Tibial nerve (tissue), 4 donors: ENCODE measurements around the gene MRPL23. TPM values are rescaled to one million over a fixed set of nuclear protein-coding genes. Genes with fewer than 3 reads are reported as not detected.

Experiments
- DNase-seq, 2 donors: peaks; one replicate each; pipeline ENCODE4 v3.0.0-alpha.2; 2019; ENCODE audit warnings: low spot score in 2 of 2
- H3K27ac ChIP-seq, 4 donors: fragments of 200-600 bp; sonication (generic) in 3 of 4; one replicate each; pipeline ENCODE4 v1.5.1; 2017 to 2019; ENCODE audit warnings: mild to moderate bottlenecking in 1 of 4
- H3K27me3 ChIP-seq, 2 donors: fragments of 200-600 bp; sonication (generic) in 1 of 2; one replicate each; pipeline versions ENCODE4 v1.5.1 to v1.6.0; 2017 to 2019
- H3K36me3 ChIP-seq, 3 donors: fragments of 200-600 bp; sonication (generic); one replicate each; pipeline ENCODE4 v1.5.1; 2018 to 2019
- H3K4me1 ChIP-seq, 4 donors: fragments of 200-600 bp; sonication (generic) in 3 of 4; one replicate each; pipeline ENCODE4 v1.5.1; 2017 to 2019
- H3K4me3 ChIP-seq, 4 donors: fragments of 200-600 bp; sonication (generic) in 3 of 4; one replicate each; pipeline ENCODE4 v1.5.1; 2017 to 2019; ENCODE audit warnings: mild to moderate bottlenecking in 1 of 4, moderate library complexity in 1 of 4
- H3K9me3 ChIP-seq, 4 donors: fragments of 200-600 bp; sonication (generic) in 3 of 4; one replicate each; pipeline ENCODE4 v1.5.1; 2017 to 2019
- CTCF ChIP-seq, 5 experiments: fragments of 200-600 bp in 3 of 5; fragments of 450-650 bp in 2 of 5; sonication (generic) in 3 of 5; IDR thresholded peaks; one replicate each; pipeline ENCODE4 v1.5.1; 2016 to 2019; ENCODE audit warnings: antibody characterized with exemption in 5 of 5, mild to moderate bottlenecking in 3 of 5, moderate library complexity in 2 of 5
- EP300 ChIP-seq, 2 donors: sonication (generic); formaldehyde crosslinking; IDR thresholded peaks; one replicate each; pipeline ENCODE4 v1.6.1; 2017; ENCODE audit warnings: antibody characterized with exemption in 2 of 2, mild to moderate bottlenecking in 1 of 2
- POLR2A ChIP-seq, 2 donors: fragments of 450-650 bp; IDR thresholded peaks; one replicate each; pipeline ENCODE4 v1.6.1; 2017; ENCODE audit warnings: antibody characterized with exemption in 2 of 2, mild to moderate bottlenecking in 2 of 2, moderate library complexity in 2 of 2
- WGBS, 2 donors: methylation state at CpG; one replicate each; pipeline ENCODE4 v1.1.5; 2018; 5-methylcytosine and 5-hydroxymethylcytosine counted together
- total RNA-seq, 4 donors: library from RNA; depleted of rRNA; stranded (reverse); fragments of >200 nt; gene quantifications; one replicate each; pipeline ENCODE4 v1.1.0, GENCODE V29; 2016

The MRPL23 gene
- total RNA-seq, 4 donors from 2014 or later, result 81.9 to 139 (median 136) TPM

DNA sequence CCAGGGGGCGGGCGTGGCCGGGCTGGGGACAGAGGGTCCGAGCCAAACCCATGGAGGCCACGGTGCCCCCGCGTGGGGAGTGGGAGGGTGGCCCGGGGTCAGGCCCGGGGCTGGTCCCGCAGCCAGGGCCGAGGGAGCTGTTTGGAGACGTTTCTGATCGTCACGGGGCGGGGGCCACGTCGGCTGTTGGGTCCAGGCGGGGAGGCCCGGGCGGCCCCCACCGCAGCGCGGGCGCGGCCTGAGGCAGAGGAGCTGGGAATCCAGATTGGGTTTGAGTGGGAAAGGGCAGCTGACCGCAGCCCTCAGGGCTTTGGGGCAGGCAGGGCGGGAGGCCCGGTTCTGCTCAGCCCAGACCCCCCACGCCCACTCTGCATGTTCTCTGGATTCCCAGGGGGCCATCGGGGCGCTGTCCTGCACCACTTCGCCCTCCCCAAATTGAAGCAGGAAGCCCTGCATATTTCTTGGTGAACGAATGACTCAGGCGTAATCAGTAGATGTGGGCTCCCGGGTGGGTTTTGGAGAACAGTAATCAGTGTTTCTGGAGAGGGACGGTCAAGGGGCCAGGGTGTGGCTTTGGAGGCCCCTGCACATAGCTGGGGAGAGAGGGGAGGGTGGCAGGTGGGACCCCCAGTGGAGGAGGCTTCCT lies 583 bp downstream of the MRPL23 start:
- TF ChIP-seq POLR2A (IDR thresholded peaks at IDR 0.05) (no peak), CTCF (IDR thresholded peaks at IDR 0.05) (no peak), EP300 (IDR thresholded peaks at IDR 0.05) (no peak)
- no peak overlapping the region for H3K27ac ChIP-seq
- no peaks in the 10 kb centered on the region for H3K9me3 ChIP-seq
- H3K27me3 ChIP-seq, result no peaks in the 10 kb centered on the region
- WGBS, 2 donors, result no CpG with 5 or more reads among the region's 36 CpGs
- H3K4me3 ChIP-seq, result no peak overlapping the region
- H3K4me1 ChIP-seq, result peaks cover 0 to 13% (median 1%) of the 10 kb centered on the region in 4 donors
- H3K36me3 ChIP-seq, result no peaks in the 10 kb centered on the region
- no peak for DNase-seq

- Histone ChIP-seq H3K4me3 (no peak overlapping the region), H3K9me3 (no peaks in the 10 kb centered on the region), H3K27me3 (no peaks in the 10 kb centered on the region), H3K4me1 (peaks cover 0 to 10% (median 1%) of the 10 kb centered on the region in 4 donors), H3K27ac (no peak overlapping the region), H3K36me3 (no peaks in the 10 kb centered on the region)
- 0% methylated on average over 2 of the region's 11 CpGs; no CpG with 5 or more reads in 1 of the 2 donors for WGBS, 2 donors
- TF ChIP-seq CTCF (IDR thresholded peaks at IDR 0.05) (no peak), POLR2A (IDR thresholded peaks at IDR 0.05) (no peak), EP300 (IDR thresholded peaks at IDR 0.05) (no peak)
- DNase-seq, result peak in 1 of 2 donors; percentile 36
Measured at GRCh38 chr11:1948389-1948788, 1.3 kb downstream of the MRPL23 start.

GRCh38 chr11:1949302-1949701 lies 2.2 kb downstream of the MRPL23 start:
- WGBS, 2 donors, result no CpG with 5 or more reads among the region's 6 CpGs
- Histone ChIP-seq H3K36me3 (no peaks in the 10 kb centered on the region), H3K27ac (no peak overlapping the region), H3K4me1 (peaks cover 0 to 1% (median 0%) of the 10 kb centered on the region in 4 donors), H3K4me3 (no peak overlapping the region), H3K9me3 (no peaks in the 10 kb centered on the region), H3K27me3 (no peaks in the 10 kb centered on the region)
- DNase-seq, result no peak
- TF ChIP-seq EP300 (IDR thresholded peaks at IDR 0.05) (no peak), POLR2A (IDR thresholded peaks at IDR 0.05) (no peak), CTCF (IDR thresholded peaks at IDR 0.05) (no peak)

DNA sequence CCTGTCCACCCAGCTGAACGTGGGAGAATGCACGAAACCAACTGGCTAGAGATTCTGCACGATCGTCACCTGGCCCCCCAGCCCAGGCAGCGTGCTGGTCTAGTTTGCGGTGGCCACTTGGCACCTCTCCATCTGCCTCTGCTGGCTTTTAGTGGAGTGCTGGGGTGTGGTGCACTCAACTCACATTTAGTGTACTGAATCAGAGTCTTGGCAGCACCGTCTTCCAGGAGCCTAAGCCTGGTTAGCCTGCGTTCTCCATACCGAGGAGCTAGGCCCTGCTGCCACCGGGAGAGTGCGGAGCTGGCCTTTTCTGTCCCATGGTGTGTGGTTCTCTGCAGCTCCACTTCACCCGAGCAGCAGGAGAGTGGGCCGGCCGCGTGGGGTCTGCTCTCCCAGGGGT lies 2.8 kb downstream of the MRPL23 start:
- Histone ChIP-seq H3K4me1 (no peaks in the 10 kb centered on the region), H3K27ac (no peak overlapping the region), H3K9me3 (no peaks in the 10 kb centered on the region), H3K27me3 (no peaks in the 10 kb centered on the region), H3K4me3 (no peak overlapping the region), H3K36me3 (no peaks in the 10 kb centered on the region)
- no peak for DNase-seq
- no CpG with 5 or more reads among the region's 15 CpGs for WGBS, 2 donors
- TF ChIP-seq CTCF (IDR thresholded peaks at IDR 0.05) (no peak), POLR2A (IDR thresholded peaks at IDR 0.05) (no peak), EP300 (IDR thresholded peaks at IDR 0.05) (no peak)

GRCh38 chr11:1952806-1953482 lies 5.8 kb downstream of the MRPL23 start:
- WGBS, 2 donors, result no CpG with 5 or more reads among the region's 29 CpGs

More at GRCh38 chr11:1952806-1953482, 5.8 kb downstream of the MRPL23 start:
- no peaks in the 10 kb centered on the region for H3K4me1 ChIP-seq
- H3K9me3 ChIP-seq, result no peaks in the 10 kb centered on the region
- no peak for TF ChIP-seq EP300 (IDR thresholded peaks at IDR 0.05)
- no peak for TF ChIP-seq POLR2A (IDR thresholded peaks at IDR 0.05)
- no peak for TF ChIP-seq CTCF (IDR thresholded peaks at IDR 0.05)
- no peaks in the 10 kb centered on the region for H3K27me3 ChIP-seq
- H3K36me3 ChIP-seq, result no peaks in the 10 kb centered on the region
- H3K4me3 ChIP-seq, result no peak overlapping the region
- no peak for DNase-seq
- no peak overlapping the region for H3K27ac ChIP-seq
